Measurements from ENCODE around the gene PPP2R5C.

PPP2R5C gene

GRCh38 chr14:101897326-101897725 lies 135.8 kb downstream of the PPP2R5C start:
- no peak for DNase-seq

DNA sequence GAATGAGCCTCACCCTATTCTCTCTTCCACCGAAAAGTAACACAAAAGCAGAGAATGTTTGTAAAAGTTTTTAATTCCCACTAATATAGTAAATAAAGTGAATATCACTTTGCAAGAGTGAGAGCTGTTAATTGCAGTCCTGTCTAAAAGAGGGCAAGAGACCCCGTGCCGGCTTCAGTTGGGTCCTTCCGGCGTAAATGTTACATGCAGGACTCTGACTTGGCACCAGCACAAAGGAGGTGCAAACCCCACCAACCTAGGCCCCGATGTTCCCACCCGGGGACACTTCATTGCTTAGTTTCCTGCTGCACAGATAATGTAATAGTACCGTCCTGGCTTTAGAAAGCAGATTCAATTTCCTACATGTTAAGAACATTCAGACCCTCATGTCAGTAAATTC lies 136.9 kb downstream of the PPP2R5C start:
- no peak for DNase-seq

DNA sequence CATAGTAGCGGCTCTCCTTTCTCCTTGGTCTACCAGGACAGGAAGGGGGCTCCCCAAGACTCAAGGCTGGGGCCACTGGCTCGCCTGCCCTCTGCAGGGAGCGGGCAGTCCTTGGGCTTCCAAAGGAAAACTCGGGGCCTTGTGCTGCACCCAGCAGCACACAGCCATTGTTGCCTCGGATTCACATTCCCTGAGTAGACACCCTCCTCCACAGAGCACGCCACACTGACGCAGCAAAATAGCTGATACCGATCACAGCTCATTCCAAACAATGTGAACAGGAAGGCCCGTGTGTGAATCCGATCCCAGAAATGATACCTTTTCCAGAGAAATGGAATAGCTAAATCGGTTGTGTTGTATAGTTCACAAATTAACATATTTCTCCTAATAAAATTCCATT lies 137.8 kb downstream of the PPP2R5C start:
- no peak for DNase-seq

DNA sequence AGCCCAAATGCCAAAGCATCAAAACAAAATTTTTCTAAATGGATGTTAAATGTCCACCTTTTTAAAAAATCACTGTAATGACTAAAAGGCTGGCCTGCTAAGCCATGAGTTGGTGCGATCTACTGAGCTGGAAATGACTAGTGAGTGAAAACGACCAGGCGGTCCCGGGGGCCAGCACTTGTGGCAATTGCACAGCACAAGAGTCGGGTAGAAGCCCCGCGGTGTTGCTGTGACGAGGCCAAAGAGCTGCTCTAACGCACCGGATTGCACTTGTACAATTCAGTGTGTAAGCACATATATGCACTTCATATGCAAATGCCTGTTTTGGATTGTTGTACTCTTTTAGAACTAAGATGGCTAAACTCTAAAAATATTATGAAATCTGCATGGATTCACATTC lies 138.7 kb downstream of the PPP2R5C start:
- no peak for DNase-seq

DNA sequence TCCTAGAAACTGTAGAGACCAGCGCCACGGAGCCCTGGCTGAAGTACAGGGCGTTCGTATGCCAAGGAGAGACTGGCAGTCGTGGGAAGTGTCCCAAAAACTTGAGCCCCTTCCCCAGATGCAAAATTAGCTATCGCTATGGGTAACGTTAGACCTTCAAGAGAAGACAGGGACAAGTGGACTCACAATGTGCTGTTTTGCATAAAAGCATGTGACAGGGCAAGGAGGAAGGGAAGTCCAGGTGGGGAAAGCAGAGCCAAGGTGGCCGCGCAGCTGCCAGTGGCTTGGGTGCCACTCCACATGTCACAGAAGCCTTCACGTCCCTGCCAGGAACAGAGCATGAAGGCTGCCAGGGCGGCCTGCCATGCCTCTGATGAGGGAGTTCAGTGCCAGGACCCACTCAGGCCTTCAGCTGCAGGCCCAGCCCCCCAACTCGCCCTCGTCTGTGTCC lies 141.6 kb downstream of the PPP2R5C start:
- no peak for DNase-seq

DNA sequence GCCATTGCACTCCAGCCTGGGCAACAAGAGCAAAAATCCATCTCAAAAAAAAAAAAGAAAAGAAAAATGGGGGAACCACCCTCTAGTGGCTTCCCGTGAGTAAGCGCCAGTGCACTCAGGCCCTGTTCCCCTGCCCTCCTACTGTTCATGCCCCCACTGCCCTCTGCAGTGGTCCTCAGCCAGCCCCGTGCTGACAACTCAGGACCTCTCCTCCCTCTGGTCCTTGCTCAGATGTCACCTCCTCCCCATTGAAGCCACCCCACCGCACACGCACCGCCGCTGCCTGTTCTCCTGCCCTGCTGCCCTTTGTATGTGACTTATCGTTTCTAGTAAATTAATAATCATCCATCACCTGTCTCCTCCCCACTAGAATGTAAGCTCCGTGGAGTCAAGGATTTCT lies 144.1 kb downstream of the PPP2R5C start:
- DNase-seq, result no peak

GRCh38 chr14:101906645-101907044 lies 145.1 kb downstream of the PPP2R5C start:
- no peak for DNase-seq

- DNase-seq, result no peak
Observed at GRCh38 chr14:101907619-101908018, 146.1 kb downstream of the PPP2R5C start.

DNA sequence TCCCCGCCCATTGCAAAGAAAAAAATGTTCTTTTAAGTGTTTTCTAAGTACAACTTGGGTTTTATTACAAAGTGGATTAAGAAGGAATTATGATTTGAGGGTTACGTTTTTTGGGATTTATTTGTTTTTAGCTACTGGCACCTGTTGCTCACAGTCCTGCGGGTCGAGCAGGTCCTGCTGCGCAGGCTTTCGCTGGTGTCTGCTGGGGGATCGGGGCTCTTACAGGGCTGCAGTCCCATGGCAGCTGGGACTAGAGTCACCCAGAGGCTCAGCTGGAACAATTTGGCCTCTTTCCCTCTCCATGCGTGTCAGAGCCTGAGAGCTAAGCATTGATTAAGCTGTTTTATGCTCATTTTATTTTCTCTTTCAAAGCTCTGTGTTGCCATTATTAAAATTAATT lies 147.3 kb downstream of the PPP2R5C start:
- no peak for DNase-seq

GRCh38 chr14:101909371-101910096 lies 148.0 kb downstream of the PPP2R5C start:
- DNase-seq, result no peak

GRCh38 chr14:101912841-101913240 lies 151.3 kb downstream of the PPP2R5C start:
- DNase-seq, result no peak

- DNase-seq, result no peak
Observed at GRCh38 chr14:101914083-101914482, 152.6 kb downstream of the PPP2R5C start.

DNA sequence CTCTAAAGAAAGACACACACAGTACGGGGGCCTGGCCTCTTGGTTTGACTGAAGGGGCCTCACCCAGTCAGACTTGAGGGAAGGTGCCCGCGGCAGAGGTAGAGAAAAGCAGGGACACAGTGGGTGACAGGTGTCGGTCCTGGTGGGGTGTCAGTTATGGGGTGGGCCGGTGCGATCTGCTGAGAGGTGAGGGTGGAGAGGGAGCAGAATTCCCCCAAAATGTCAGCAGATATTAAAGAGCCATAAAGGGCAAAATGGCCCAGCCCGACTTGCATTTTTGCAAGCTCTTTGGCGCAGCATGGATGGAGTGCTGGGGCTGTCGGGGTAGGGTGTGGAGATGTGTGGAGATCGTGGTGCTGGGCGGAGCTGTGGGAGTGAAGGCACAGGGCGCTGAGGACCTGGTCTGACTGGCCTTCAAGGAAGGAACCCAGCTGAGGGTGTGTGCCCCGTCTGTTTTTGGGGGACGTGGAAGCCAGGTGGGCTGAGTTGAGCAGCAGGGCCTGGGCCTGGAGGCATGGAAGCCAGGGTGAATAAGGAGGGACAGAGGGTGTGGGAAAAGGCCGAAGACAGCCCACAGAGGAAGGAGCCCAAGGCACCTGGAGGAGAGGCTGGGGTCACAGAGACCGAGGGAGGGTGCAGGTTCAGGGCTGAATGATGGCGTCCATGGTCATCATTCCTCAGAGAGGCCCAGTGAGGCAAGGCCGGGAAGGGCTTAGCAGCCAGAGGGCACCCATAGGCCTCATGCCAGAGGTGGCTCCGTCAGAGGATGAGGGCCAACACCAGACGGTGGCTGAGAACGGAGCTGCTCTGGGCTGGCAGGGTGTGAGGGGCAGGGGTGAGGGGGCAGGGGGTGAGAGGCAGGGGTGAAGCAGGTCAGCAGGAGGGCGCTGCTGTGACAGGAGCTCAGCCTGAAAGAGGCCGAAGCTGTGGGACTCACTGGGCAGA lies 154.6 kb downstream of the PPP2R5C start:
- DNase-seq, result no peak

DNA sequence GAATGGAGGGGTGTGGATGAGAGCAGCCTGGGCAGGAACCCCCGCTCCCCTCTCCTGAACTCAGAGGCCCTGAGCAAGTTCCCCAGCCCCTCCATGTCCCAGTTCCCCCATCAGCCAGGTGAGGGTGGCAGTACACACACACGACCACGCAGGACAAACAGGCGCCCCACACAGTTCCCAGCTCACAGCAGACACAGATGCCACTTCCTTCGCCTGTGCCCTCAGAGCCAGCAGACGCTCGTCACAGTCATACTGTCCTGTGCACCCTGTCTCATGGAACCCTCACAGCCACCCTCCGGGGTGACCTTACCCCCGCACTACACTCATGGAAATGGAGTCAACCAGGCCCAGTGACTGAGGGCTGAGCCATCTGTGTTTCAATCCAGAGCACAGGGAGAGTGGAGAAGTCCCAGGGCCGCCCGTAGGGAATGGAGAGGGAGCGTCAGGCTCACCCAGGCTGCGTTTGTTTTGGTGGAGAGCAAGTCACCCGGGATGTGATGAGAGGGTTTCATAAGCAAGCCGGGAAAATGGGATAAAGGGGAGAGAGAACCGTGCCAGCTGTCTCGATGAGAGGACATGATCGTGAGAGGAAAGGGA lies 155.4 kb downstream of the PPP2R5C start:
- DNase-seq, result no peak

DNA sequence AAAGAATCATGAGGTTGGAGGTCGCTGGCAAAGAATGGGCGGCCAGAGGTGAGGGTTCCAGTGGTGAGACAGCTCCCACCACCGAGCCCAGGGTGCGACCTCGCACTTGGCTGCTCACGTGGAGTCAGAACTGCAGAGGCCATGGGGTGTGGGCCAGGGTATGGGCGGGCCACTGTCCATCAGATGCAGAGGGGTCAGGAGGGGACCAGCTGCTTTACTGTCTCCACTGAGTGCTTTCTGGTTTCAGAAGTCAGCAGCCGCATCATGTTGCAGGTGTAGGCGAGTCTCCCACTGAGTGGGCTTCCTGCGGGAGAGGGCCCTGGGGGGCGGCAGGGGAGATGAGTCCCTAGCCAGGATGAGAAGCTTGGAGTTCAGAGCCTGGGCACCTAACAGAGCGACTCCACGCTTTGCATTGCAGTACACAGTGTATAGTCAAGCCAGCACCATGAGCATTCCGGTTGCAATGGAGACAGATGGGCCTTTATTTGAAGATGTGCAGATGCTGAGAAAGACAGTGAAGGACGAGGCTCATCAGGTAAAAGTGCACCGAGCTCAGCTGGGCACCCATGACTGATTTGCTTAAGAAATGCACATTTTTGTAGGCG lies 156.0 kb downstream of the PPP2R5C start:
- no peak for DNase-seq

GRCh38 chr14:101918065-101918989 lies 156.8 kb downstream of the PPP2R5C start:
- no peak for DNase-seq

DNA sequence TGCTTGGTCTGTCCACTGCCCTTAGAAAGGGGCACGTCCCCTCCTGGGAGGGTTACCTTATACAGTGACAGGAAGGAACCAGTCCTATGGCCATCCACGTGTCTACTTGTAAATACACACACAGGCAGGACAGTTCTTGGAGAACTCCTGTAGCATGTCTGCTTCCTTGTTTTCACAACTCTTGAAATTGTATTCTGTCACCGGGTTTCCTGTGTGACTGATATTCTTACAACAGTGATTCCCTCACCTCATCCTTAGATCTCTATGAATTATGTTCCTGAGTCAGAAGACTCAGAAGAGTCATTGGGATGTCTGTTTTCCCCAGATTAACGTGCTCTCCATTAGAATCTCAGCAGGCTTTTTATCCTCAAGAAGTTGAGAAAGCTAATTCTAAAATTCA lies 158.8 kb downstream of the PPP2R5C start:
- no peak for DNase-seq

DNA sequence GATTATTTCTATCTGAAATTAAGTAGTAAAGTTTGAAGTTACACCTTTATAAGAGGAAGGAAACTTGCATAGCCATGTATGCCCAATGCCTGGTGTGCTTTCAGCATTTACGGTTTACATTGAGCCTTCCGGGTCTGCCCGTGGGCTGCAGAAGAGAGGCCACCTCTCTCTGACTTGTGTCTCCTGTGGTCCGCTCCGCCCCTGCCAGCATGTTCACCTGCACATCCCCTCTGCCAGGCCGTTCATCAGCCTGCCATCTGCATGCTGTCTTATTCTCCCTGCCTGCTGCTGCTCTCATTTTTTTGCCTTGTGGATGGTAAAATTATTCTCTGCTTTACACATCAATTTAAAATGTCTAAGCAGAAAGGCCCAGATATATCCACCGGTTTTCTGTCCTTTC lies 161.4 kb downstream of the PPP2R5C start:
- DNase-seq, result no peak

DNA sequence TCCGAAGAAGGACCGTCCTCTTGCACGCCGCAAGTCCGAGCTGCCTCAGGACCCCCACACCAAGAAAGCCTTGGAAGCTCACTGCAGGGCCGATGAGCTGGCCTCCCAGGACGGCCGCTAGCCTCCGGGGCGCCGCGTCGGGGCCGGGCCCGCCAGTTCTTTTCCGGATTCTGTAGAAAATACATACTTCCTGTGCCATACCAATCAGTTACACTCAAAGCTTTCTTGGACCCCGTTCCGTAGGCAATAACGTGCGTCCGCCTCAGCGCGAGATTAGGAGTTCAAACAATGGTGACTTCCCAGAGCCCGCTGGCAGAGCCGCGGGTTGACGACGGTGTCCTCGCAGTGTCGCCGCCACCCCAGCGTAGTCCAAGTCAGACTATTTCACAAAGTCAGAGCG lies 163.6 kb downstream of the PPP2R5C start:
- DNase-seq, result no peak

GRCh38 chr14:101926085-101926484 lies 164.6 kb downstream of the PPP2R5C start:
- no peak for DNase-seq

GRCh38 chr14:101926620-101927019 lies 165.1 kb downstream of the PPP2R5C start:
- no peak for DNase-seq

GRCh38 chr14:101927859-101928258 lies 166.3 kb downstream of the PPP2R5C start:
- no peak for DNase-seq

Measured in activated CD4-positive, alpha-beta T cell treated with anti-CD3 and anti-CD28 coated beads for 4 hours (primary cell).